NK-92 treated with Interleukin-12 subunit alpha and Interleukin-12 subunit beta, amount 100 ng/mL, for 24 hours (cell line): ENCODE measurements around the gene PTPRT.

Source experiments
- DNase-seq: peaks from one replicate; lab custom pipeline; 2025; lab: John Stamatoyannopoulos, UW

The PTPRT gene

GRCh38 chr20:42795111-42795695, 394.5 kb downstream of the PTPRT start:
- no peak for DNase-seq

DNA sequence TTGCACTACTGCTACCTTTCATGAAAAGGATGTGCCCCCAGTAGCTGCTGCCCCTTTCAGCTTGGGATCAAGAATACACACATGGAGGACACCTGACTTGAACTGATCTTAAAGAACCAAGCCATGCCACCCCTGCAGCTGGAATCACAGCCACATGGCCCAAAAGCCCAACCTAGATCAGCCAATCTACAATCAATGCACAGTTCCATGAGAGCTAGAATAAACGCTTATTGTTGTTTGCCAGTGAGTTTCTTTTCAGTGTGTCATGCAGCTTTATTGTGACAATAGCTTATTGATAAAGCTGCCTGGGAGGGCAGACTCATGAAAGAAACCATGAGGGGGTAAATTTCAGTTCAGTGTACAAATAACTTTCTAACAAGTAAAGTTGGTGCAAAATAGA, 397.7 kb downstream of the PTPRT start:
- DNase-seq: no peak

- no peak for DNase-seq
These were observed 399.6 kb downstream of the PTPRT start for GRCh38 chr20:42790111-42790510.

DNA sequence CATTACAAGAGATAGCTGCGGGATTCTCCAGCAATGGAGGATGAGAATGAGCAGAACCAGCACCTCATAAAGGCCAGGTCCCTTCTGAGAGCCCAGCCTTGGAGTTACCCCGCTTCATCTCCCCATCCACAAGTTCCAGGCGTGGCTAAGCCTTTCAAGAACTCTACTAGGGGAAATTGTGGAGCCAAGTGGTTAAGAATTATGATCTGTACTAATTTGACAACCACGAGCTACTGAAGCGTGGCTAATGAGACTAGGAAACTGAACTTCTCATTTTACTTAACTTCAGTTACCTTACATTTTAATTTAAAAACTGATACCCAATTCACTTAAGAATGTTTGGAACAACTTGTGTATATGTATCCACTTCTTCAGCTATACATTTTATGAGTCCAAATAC, 401.0 kb downstream of the PTPRT start:
- no peak for DNase-seq

GRCh38 chr20:42785041-42785440, 404.7 kb downstream of the PTPRT start:
- no peak for DNase-seq

- no peak for DNase-seq
These were observed 410.5 kb downstream of the PTPRT start for GRCh38 chr20:42779216-42779615.

- DNase-seq: no peak
These were observed 413.8 kb downstream of the PTPRT start for GRCh38 chr20:42775866-42776265.

- no peak for DNase-seq
These were observed 414.7 kb downstream of the PTPRT start for GRCh38 chr20:42775037-42775436.

- no peak for DNase-seq
These were observed 426.7 kb downstream of the PTPRT start for GRCh38 chr20:42763015-42763414.

GRCh38 chr20:42756991-42757390, 432.7 kb downstream of the PTPRT start:
- no peak for DNase-seq

DNA sequence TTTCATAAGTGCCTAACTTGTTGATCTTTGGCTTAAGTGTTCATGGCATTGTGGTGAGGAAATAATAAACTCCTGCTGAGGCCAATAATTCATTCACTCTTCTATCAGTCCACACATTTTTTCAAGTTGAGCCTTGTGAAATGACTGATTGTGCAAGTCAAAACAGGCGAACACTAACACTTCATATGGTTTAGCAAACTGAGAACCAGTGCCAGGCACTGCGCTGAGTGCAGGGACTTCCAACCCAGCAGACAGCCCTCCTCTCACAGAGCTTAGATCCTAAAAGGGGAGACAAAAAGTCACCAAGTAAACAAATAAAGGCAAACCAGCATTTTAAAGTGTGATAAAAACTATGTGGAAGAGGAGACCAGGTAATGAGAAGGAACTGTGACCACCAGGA, 435.0 kb downstream of the PTPRT start:
- no peak for DNase-seq

GRCh38 chr20:42752620-42753019, 437.1 kb downstream of the PTPRT start:
- DNase-seq: no peak

DNA sequence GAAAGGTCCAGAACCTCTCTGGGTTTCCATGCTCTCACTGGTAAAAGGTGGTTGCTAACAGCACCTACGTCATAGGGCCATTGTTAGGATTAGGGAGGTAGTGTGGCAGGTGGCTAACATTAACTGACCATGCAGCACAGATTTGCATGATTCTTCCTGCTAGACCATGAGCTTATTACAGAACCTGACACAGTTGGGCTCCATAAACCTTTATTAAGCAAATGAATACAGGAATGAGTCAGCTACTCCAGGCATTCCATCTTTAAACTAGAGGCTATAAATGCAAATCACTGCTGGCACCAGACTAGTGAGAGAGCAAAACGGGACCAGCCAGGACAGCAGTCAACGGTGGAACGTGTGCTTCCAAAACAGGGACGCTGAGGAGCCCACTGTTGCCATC, 440.1 kb downstream of the PTPRT start:
- DNase-seq: no peak

GRCh38 chr20:42747765-42748411, 441.8 kb downstream of the PTPRT start:
- DNase-seq: no peak

GRCh38 chr20:42744756-42745465, 444.8 kb downstream of the PTPRT start:
- no peak for DNase-seq

DNA sequence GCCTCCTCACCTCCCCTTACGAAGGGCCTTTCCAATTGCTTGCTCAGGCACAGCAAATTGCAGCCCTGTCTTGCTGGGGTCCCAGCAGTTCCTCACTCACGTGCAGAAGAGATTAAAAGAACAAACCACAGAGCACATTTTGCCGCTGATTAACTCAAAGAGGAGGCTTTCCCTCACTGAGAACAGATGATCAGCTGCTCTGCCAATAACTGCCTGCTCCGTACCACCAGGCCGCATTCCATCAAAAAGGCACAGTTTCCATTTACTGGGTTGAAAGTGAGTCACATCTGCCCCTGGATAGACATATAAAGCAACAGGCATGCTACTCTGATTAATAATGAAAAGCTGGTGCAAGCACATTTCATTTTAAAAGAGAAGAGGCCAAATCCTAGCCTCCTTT, 446.8 kb downstream of the PTPRT start:
- no peak for DNase-seq

GRCh38 chr20:42741906-42742305, 447.8 kb downstream of the PTPRT start:
- DNase-seq: no peak

DNA sequence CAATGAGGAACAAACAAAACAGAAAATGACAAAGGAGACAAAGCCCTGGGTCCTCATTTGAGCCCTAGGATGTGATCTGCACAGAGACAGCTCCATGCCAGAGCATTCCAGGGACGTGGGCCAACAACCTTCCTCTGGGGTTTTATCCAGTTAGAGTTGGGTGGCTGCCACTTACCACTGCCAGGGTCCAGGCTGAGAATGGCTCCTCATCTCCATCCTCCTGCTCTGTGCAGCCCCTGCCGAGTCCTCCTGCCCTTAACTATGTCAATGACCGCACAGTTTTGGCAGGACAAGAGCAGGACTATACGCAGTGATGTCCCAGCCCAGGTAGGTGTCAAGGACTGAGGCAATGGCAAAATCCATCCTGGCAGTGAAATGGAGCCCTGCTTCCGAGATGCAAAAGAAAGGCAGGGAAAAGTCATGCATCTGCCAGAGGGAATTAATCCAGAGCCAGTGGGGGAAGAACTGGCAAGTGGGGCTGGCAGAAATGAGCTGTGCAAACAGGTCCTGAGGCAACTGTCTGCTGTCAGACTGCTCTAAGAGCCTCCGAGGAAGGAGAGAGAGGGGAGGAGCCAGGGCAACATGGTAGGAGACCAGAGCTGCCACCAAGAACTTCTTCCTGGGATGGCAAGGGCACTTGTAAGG, 449.4 kb downstream of the PTPRT start:
- no peak for DNase-seq

DNA sequence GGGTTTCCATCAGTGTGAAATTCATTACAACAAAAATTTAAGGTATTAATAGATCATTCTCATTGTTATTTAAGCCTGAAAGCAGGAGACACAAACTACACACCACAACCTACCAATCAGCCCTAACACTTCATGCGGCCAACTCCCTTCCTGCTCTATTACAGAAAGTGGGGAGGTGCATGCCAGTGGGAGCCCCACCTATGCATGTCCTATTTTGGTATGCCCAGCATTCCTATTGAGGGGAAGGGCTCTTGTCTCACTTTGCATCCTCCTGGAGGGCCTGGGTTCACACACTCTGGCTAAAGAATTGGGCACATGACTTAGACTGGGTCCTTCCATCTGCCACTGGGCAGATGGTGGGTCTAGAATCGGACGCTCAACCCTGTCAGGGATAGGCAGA, 450.0 kb downstream of the PTPRT start:
- DNase-seq: no peak

DNA sequence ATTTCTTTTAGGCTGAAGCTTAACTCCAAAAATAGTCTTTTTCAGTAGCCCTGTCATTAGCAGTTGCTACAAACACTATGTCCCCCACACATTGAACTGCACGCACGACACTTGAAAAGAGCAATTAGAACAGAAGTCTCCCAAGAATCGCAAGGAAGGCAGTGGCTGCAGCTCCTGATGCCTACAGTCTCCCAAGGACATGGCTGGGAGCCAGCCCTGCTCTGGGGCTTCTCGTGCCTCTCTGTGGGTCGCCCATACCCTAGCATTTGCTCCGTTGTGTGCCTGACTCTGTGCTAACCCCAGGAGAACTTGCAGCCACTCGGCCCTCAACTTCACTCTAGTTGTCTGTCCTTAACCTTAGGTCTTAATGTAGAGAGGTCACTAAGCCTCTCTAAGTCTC, 454.2 kb downstream of the PTPRT start:
- no peak for DNase-seq

GRCh38 chr20:42734660-42735368, 454.9 kb downstream of the PTPRT start:
- no peak for DNase-seq

DNA sequence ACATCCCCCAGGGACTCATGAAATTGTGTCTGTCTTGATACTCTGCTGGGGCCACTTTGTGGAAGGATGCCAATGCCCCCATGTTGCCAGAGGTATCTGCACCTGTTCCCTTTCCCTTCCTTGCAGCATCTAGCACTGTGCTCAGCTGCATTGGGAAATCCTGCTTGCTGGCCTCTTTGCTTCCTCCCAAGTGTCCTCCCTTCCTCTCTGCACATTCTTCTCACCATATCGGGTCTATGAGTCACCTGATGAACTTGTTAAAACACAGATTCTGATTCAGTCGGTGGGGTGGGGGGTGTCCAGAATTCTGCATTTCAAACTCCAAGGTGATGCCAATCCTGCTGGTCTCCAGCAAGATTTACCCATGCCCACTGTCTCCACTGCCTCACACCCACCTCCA, 467.8 kb downstream of the PTPRT start:
- DNase-seq: no peak
